D721Med (cell line): ENCODE data around the gene NEU4.
"Not testable (repeated sequence)": the region's sequence is repeated elsewhere in the genome, so short reads cannot be mapped to it uniquely, and the experiment has no call there.

Experiments
- DNase-seq: peaks from one replicate; pipeline ENCODE4 v3.0.0; 2011; ENCODE audit warnings: low spot score; ENCODE audit not compliant: insufficient read length
- FAIRE-seq: peaks from 2 replicates; lab custom pipeline; 2011; peaks lifted over from hg19 to GRCh38; lab: Jason Lieb, UNC
- TF ChIP-seq, protein P1 (sequence below): IDR thresholded peaks from 2 replicates; pipeline ENCODE4 v1.5.1; 2012; ENCODE audit warnings: mild to moderate bottlenecking, control low read depth; ENCODE audit not compliant: insufficient read depth; ENCODE audit errors: missing control alignments

NEU4 gene

DNA sequence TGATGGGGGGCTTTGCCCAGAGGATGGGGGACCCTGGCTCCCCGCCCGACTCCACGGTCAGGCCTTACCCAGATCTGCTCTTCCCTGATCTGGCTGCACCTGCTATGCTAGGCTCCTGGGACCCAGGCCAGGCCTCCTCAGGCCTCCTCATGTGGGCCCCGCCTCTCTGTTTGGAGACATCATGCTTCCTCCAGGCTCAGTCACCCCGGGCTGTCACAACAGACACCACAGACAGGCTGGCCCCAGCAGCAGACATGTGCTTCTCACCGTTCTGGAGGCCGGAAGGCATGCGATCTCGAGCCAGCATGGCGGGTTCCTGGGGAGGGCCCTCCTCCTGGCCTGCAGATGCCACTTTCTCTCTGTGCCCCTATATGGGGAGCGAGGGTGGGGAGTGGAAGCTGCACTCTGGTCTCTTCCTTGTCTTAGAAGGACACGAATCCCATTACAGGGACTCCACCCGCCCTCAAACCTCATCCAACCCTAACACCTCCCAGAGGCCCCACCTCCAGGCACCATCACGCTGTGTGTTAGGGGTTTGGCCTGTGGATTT is 10.8 kb upstream of the NEU4 start:
- TF ChIP-seq, protein P1, sequence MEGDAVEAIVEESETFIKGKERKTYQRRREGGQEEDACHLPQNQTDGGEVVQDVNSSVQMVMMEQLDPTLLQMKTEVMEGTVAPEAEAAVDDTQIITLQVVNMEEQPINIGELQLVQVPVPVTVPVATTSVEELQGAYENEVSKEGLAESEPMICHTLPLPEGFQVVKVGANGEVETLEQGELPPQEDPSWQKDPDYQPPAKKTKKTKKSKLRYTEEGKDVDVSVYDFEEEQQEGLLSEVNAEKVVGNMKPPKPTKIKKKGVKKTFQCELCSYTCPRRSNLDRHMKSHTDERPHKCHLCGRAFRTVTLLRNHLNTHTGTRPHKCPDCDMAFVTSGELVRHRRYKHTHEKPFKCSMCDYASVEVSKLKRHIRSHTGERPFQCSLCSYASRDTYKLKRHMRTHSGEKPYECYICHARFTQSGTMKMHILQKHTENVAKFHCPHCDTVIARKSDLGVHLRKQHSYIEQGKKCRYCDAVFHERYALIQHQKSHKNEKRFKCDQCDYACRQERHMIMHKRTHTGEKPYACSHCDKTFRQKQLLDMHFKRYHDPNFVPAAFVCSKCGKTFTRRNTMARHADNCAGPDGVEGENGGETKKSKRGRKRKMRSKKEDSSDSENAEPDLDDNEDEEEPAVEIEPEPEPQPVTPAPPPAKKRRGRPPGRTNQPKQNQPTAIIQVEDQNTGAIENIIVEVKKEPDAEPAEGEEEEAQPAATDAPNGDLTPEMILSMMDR: no peak
- FAIRE-seq: no peak
- no peak for DNase-seq

GRCh38 chr2:241798631-241799521 is 10.1 kb upstream of the NEU4 start:
- FAIRE-seq (no peak), DNase-seq (peak; percentile 11)
- TF ChIP-seq, protein P1: no peak

- DNase-seq (no peak), FAIRE-seq (no peak)
- TF ChIP-seq, protein P1: no peak
Observed at GRCh38 chr2:241799522-241800197, 9.3 kb upstream of the NEU4 start.

DNA sequence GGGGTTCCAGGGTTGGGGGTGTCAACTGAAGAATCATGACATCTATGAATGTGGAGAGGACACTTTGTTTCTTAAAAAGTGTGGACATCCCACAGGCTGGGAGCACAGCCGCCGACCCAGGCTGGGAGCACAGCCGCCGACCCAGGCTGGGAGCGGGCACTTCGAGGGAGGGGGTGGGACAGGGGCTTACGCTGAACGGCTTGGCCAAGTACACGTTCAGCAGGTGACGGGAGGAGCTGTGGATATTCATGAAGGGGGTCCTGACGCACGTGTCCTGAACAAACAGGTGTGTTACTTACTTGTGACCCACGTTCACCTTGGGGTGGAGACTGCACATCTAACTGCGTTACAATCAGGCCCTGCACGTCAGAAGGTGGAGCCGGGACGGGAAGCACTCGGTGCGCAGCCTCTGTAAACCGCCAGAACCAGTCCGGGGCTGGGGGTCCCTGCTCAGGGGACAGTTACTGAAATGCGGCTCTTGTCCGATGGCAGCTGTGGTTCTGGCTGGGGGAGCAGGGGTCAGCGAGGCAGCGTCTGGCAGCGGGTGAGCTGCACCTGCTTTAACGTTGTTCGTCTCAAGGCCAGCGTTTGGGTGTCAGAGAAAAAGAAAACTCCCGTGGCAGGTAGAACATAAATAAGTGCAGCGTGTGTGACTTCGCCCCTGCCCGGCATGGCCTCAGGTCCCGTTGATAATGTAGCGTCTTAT is 8.6 kb upstream of the NEU4 start:
- not testable (repeated sequence) for DNase-seq, FAIRE-seq

DNA sequence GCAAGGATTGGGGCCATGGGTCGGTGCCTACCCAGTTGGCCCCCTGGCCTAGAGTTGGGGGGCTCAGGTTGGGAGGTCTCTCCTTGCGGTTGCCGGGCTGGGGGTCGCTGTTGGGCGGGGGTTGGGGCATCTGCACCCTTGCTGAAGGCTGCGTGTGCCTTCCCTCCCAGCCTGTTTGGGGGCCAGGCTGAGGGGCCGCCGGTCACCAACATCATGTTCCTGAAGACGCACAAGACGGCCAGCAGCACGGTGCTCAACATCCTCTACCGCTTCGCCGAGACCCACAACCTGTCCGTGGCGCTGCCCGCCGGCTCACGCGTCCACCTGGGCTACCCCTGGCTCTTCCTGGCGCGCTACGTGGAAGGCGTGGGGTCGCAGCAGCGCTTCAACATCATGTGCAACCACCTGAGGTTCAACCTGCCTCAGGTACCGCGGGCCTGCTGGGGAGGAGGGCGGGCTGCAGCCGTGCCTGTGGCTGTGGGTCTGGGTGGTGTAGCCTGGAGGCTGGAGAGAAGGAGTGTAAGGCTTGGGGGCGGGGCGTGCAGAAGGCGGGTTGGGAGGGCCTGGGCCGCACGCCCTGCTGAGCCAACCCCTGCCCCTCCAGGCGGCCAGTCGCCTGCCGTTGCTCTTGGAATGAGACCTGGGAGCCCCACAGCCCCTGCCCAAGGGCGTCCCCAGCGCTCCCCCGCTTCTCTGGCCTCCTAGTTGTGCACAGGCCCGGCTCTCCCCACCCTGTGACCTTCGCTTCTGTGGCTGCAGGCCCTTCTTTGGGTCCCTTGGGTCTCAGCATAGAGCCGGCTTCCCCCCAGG is 7.2 kb upstream of the NEU4 start:
- no peak for FAIRE-seq
- TF ChIP-seq, protein P1: no peak
- no peak for DNase-seq

DNA sequence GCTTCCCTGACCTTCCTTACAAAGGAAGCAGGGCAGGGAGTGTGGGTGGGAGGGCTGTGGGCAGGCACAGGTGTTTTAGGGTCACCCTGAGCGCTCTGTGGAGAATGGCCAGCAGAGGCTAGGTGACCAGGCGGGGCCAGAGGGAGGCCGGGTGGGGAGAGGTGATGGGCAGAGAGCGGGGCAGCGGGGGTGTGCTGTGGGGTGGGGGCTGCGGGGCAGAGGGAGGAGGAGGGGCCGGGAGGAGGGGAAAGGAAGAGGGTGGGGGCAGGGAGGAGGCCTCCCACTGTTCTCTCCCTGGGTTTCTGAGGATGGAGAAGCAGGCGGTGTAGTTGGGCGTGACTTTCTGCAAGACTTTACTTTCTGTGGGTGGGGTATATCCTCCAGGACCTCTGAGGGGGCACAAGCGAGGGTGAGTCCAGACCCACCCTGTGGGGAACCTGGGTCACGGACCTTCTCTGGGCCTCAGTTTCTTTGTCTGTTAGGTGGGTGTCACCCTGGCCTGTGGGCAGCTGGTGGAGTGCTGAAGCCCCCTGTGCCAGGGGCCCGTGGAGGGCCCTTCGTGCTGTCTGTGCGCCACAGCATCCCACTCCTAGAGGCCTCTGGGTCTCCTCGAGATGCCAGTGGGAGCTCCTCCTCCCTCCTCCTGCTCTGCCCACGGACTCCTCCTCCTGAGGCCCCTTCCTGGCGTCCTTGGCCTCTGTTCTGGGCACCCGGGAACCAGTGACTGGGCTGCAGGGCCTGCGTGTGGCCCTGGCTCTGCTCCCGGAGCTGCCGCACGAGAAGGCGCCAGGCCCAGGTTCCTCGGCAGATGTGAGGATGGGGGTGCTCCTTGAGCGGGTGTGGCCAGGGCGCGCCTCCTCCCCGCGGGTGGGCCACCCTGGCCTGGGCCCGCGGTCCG is 6.3 kb upstream of the NEU4 start:
- no peak for FAIRE-seq
- no peak for DNase-seq
- TF ChIP-seq, protein P1: no peak
